Measurements from ENCODE around the gene PLEKHA4. TPM values are rescaled to one million over a fixed set of nuclear protein-coding genes. Genes with fewer than 3 reads are reported as not detected.

The PLEKHA4 gene
- total RNA-seq, 4 donors from 2014 or later = 2.8 to 38.8 (median 5.9) TPM

GRCh38 chr19:48841047-48841446 is 27.4 kb downstream of the PLEKHA4 start:
- H3K9me3 ChIP-seq = no peaks in the 10 kb centered on the region
- no peak for TF ChIP-seq CTCF (IDR thresholded peaks at IDR 0.05)
- TF ChIP-seq POLR2A (IDR thresholded peaks at IDR 0.05) = no peak

DNA sequence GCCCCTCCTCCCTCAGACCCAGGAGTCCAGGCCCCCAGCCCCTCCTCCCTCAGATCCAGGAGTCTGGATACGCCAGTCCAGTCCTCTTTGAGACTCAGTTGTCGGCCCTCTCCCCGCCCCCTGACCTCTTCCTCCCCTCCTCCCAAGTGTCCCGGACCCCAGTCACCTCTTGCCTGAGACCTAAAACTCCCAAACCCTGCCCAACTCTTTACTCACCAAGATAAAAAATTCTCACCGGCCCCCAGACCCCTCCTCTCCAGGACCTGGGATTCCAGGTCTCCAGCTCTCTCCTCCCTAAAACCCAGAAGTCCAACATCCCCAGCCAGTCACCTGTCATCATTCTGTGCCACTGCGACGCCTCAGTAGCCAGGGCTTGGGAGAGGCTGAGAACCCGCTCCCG is 30.7 kb downstream of the PLEKHA4 start:
- peak overlapping the region in 1 of 4 donors; percentile 50 for H3K4me3 ChIP-seq

More at GRCh38 chr19:48841047-48841446, 27.4 kb downstream of the PLEKHA4 start:
- peaks cover 0 to 4% (median 0%) of the 10 kb centered on the region in 3 donors for H3K36me3 ChIP-seq
- H3K4me3 ChIP-seq = no peak overlapping the region
- H3K27ac ChIP-seq = no peak overlapping the region
- peaks cover 0 to 12% (median 2%) of the 10 kb centered on the region in 4 donors for H3K4me1 ChIP-seq
- H3K27me3 ChIP-seq = no peaks in the 10 kb centered on the region
- DNase-seq = no peak

DNA sequence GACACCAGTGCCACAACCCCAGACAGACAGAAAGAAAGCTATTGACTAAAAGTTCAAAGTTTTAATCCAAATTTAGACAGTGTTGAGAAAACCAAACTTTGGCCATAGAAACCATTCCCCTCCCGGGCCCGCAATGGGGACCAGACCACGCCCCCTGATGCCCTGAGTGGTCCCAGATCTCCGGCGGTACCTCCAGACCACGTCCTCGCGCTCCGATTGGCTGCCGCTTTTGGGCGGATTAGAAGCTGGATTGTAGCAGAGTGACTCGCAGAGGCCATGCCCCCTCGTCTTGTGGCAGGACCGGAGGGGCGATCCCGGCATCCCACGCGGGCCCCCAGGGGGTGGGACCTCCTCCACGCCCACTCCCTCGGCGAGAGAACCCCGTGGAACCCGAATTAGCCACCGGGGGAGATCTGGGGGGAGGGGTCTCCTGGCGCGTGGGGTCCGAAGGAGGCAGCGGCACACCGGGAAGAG is 31.3 kb downstream of the PLEKHA4 start:
- Histone ChIP-seq H3K36me3 (no peaks in the 10 kb centered on the region), H3K27me3 (no peaks in the 10 kb centered on the region), H3K4me1 (peaks cover 0 to 17% (median 10%) of the 10 kb centered on the region in 4 donors), H3K9me3 (no peaks in the 10 kb centered on the region), H3K4me3 (peak overlapping the region; percentile 9 to 50 (median 25)), H3K27ac (peak overlapping the region; percentile 35 to 69 (median 36))
- DNase-seq = peak; percentile 62 to 95 (median 92)
- TF ChIP-seq POLR2A (IDR thresholded peaks at IDR 0.05) (no peak), CTCF (IDR thresholded peaks at IDR 0.05) (no peak)

More for the DNA sequence above, 30.7 kb downstream of the PLEKHA4 start:
- Histone ChIP-seq H3K4me1 (peaks cover 0 to 17% (median 10%) of the 10 kb centered on the region in 4 donors), H3K27ac (peak overlapping the region in 2 of 4 donors; percentile 38 to 69), H3K36me3 (no peaks in the 10 kb centered on the region), H3K9me3 (no peaks in the 10 kb centered on the region), H3K27me3 (no peaks in the 10 kb centered on the region)
- TF ChIP-seq CTCF (IDR thresholded peaks at IDR 0.05) = no peak
- no peak for TF ChIP-seq POLR2A (IDR thresholded peaks at IDR 0.05)
- DNase-seq = no peak

GRCh38 chr19:48836089-48837017 is 32.1 kb downstream of the PLEKHA4 start, which contains the start of gene HSD17B14:
Gene HSD17B14, minus strand, starts transcription at chr19:48836491. Its CDS starts 80 bp downstream, at chr19:48836411.
- TF ChIP-seq CTCF (IDR thresholded peaks at IDR 0.05) (no peak), POLR2A (IDR thresholded peaks at IDR 0.05) (no peak)
- no peaks in the 10 kb centered on the region for H3K27me3 ChIP-seq
- no peaks in the 10 kb centered on the region for H3K36me3 ChIP-seq
- no peaks in the 10 kb centered on the region for H3K9me3 ChIP-seq
- peaks cover 0 to 17% (median 10%) of the 10 kb centered on the region in 4 donors for H3K4me1 ChIP-seq
- peak within 1 kb of the TSS; percentile 35 to 69 (median 50) for H3K27ac ChIP-seq
- peak in 1 of 3 donors; percentile 55 for DNase-seq
- H3K4me3 ChIP-seq = peak within 1 kb of the TSS; percentile 12 to 50 (median 39)

- Histone ChIP-seq H3K27me3 (no peaks in the 10 kb centered on the region), H3K4me1 (peaks cover 0 to 17% (median 10%) of the 10 kb centered on the region in 4 donors), H3K4me3 (peak overlapping the region; percentile 11 to 50 (median 39)), H3K36me3 (no peaks in the 10 kb centered on the region), H3K27ac (peak overlapping the region; percentile 35 to 69 (median 50)), H3K9me3 (no peaks in the 10 kb centered on the region)
- DNase-seq = peak; percentile 97 to 99 (median 99)
- TF ChIP-seq CTCF (IDR thresholded peaks at IDR 0.05) (peak; percentile 81 to 98 (median 95)), POLR2A (IDR thresholded peaks at IDR 0.05) (peak in 1 of 2 donors; percentile 54)
Observed at GRCh38 chr19:48835734-48836088, 32.7 kb downstream of the PLEKHA4 start.
